PC-9 (cell line): Measurements from ENCODE around the gene MLC1. TPM values are rescaled to one million over a fixed set of nuclear protein-coding genes. Genes with fewer than 3 reads are reported as not detected.

ENCODE experiments used
- BruUV-seq: library from RNA; stranded (reverse); fragments of 400-500 nt; replicated peaks from 2 replicates; lab custom pipeline; 2021; lab: Mats Ljungman, UMichigan
- CTCF ChIA-PET: fragments of 300-600 bp; sonication (Branson Sonifier 250); formaldehyde crosslinking; loops from one replicate; lab custom pipeline; 2022; ENCODE audit warnings: antibody characterized with exemption; lab: Charles Lee
- POLR2A ChIA-PET: fragments of 300-600 bp; sonication (Branson Sonifier 250); formaldehyde crosslinking; loops from one replicate; lab custom pipeline; 2022; ENCODE audit warnings: antibody characterized with exemption; ENCODE audit not compliant: unreplicated experiment; lab: Charles Lee
- DNase-seq, 2 experiments: peaks; one replicate each; pipeline versions ENCODE4 v3.0.0 to v3.0.0-alpha.2; 2015 to 2022; ENCODE audit warnings: mixed read lengths in 1 of 2
- H2AFZ ChIP-seq: fragments of 200-600 bp; sonication (generic); 2 replicates; pipeline ENCODE4 v1.8.1; 2017; ENCODE audit warnings: antibody characterized with exemption
- H3F3A ChIP-seq: fragments of 200-600 bp; sonication (generic); 2 replicates; pipeline ENCODE4 v1.8.1; 2017; ENCODE audit warnings: antibody characterized with exemption, mild to moderate bottlenecking, low read depth; ENCODE audit not compliant: insufficient read depth
- H3K27ac ChIP-seq: fragments of 200-600 bp; sonication (generic); 2 replicates; pipeline ENCODE4 v1.6.1; 2016; ENCODE audit warnings: mixed run types
- H3K27me3 ChIP-seq: fragments of 200-600 bp; sonication (generic); 2 replicates; pipeline ENCODE4 v1.6.1; 2016; ENCODE audit warnings: low read depth, mixed run types; ENCODE audit not compliant: insufficient read depth
- H3K36me3 ChIP-seq: fragments of 200-600 bp; sonication (generic); 2 replicates; pipeline ENCODE4 v1.6.1; 2016; ENCODE audit warnings: low read depth, mixed run types
- H3K4me1 ChIP-seq: fragments of 200-600 bp; sonication (generic); replicated peaks from 2 replicates; pipeline ENCODE4 v1.6.1; 2016; ENCODE audit warnings: mixed run types; ENCODE audit not compliant: insufficient read depth
- H3K4me2 ChIP-seq: fragments of 200-600 bp; sonication (generic); 2 replicates; pipeline ENCODE4 v1.6.1; 2017; ENCODE audit warnings: mixed run types
- H3K4me3 ChIP-seq: fragments of 200-600 bp; sonication (generic); 2 replicates; pipeline ENCODE4 v1.6.1; 2016; ENCODE audit warnings: mixed run types
- H3K79me2 ChIP-seq: fragments of 200-600 bp; sonication (generic); 2 replicates; pipeline ENCODE4 v1.6.1; 2017; ENCODE audit warnings: low read depth, mixed run types
- H3K9me2 ChIP-seq: fragments of 200-600 bp; sonication (generic); 2 replicates; pipeline ENCODE4 v1.8.1; 2017; ENCODE audit warnings: mild to moderate bottlenecking; ENCODE audit not compliant: insufficient read depth
- H3K9me3 ChIP-seq: fragments of 200-600 bp; sonication (generic); 2 replicates; pipeline ENCODE4 v1.8.1; 2016; ENCODE audit warnings: low read depth; ENCODE audit not compliant: insufficient read depth
- H4K20me1 ChIP-seq: fragments of 200-600 bp; sonication (generic); 2 replicates; pipeline ENCODE4 v1.8.1; 2017; ENCODE audit not compliant: insufficient read depth
- CTCF ChIP-seq: fragments of 200-600 bp; sonication (generic); conservative IDR thresholded peaks from 2 replicates; pipeline ENCODE4 v1.6.1; 2017; ENCODE audit warnings: mixed run types, antibody characterized with exemption, mild to moderate bottlenecking, moderate library complexity
- EZH2 ChIP-seq: fragments of 200-600 bp; sonication (generic); IDR thresholded peaks from 2 replicates; pipeline ENCODE4 v1.8.0; 2017; ENCODE audit warnings: antibody characterized with exemption, low read depth
- intact Hi-C: fragments of 100-400 bp; cut with micrococcal nuclease; formaldehyde crosslinking; loops from one replicate; pipeline ENCODE4 v1.10.0; 2022; ENCODE audit not compliant: unreplicated experiment
- total RNA-seq: library from RNA; stranded (reverse); gene quantifications from 2 replicates; pipeline ENCODE4 v1.2.3, GENCODE V29; 2021

The MLC1 gene
- total RNA-seq, 1 experiment from 2014 or later: not detected

- H3F3A ChIP-seq: peaks cover 10% of the 10 kb centered on the region; the same call in 1 of the 2 replicates
- no peak overlapping the region for H3K4me3 ChIP-seq
- H3K27ac ChIP-seq: no peak overlapping the region
- BruUV-seq: no TSS peak
- intact Hi-C loops: loop anchor here (5.0 to 10.0 kb wide), 2 partner anchors 39 to 113 kb away; no protein-coding TSS in a partner anchor
- H3K36me3 ChIP-seq: no peaks in the 10 kb centered on the region
- H3K9me3 ChIP-seq: no peaks in the 10 kb centered on the region
- peaks cover 61% of the 10 kb centered on the region for H3K27me3 ChIP-seq
- H3K4me2 ChIP-seq: no peak overlapping the region
- H3K79me2 ChIP-seq: no peaks in the 10 kb centered on the region
- no peak overlapping the region for H2AFZ ChIP-seq
- no peak for DNase-seq
- CTCF ChIA-PET: interaction anchor here (0.8 to 0.9 kb wide), 2 partner anchors 78 to 81 kb away, joined by 3 to 4 read pairs; no protein-coding TSS in a partner anchor
- TF ChIP-seq CTCF (no peak), EZH2 (no peak)
- no peaks in the 10 kb centered on the region for H3K9me2 ChIP-seq
- 0 out of 2 replicates have a peak, but pooled peaks cover 4% of the 10 kb centered on the region for H4K20me1 ChIP-seq
- peaks cover 13% of the 10 kb centered on the region for H3K4me1 ChIP-seq
- POLR2A ChIA-PET: no interaction called here
Measured at GRCh38 chr22:50031189-50032091, 53.8 kb downstream of the MLC1 start.

- POLR2A ChIA-PET: interaction anchor here (0.6 kb wide), 1 partner anchor 36 kb away, joined by 4 read pairs; no protein-coding TSS in a partner anchor
- BruUV-seq: no TSS peak
- no peak for TF ChIP-seq EZH2
- TF ChIP-seq CTCF: peak; percentile 94
Measured at GRCh38 chr22:50030297-50031188, 54.7 kb downstream of the MLC1 start.

More at GRCh38 chr22:50030297-50031188, 54.7 kb downstream of the MLC1 start:
- no peaks in the 10 kb centered on the region for H3K9me3 ChIP-seq
- 0 out of 2 replicates have a peak, but pooled peaks cover 4% of the 10 kb centered on the region for H4K20me1 ChIP-seq
- H3K4me3 ChIP-seq: no peak overlapping the region
- peaks cover 10% of the 10 kb centered on the region; the same call in 1 of the 2 replicates for H3F3A ChIP-seq
- CTCF ChIA-PET: interaction anchor here (0.6 to 1.0 kb wide), 9 partner anchors 35 to 263 kb away, joined by 3 to 15 read pairs (median 5); no protein-coding TSS in a partner anchor
- H3K9me2 ChIP-seq: no peaks in the 10 kb centered on the region
- no peak overlapping the region for H2AFZ ChIP-seq
- H3K79me2 ChIP-seq: no peaks in the 10 kb centered on the region
- no peak overlapping the region for H3K27ac ChIP-seq
- intact Hi-C loops: loop anchor here (1.0 to 10.0 kb wide), 4 partner anchors 38 to 263 kb away; no protein-coding TSS in a partner anchor
- DNase-seq: peak; percentile 70 to 84
- H3K27me3 ChIP-seq: peaks cover 58% of the 10 kb centered on the region
- no peaks in the 10 kb centered on the region for H3K36me3 ChIP-seq
- peaks cover 13% of the 10 kb centered on the region for H3K4me1 ChIP-seq
- peak overlapping the region; percentile 49 for H3K4me2 ChIP-seq
